Calu3 (cell line): Measurements from ENCODE around the gene ERVW-1. TPM values are rescaled to one million over a fixed set of nuclear protein-coding genes. Genes with fewer than 3 reads are reported as not detected.

Experiments used
- BruUV-seq: library from RNA; stranded (reverse); fragments of 400-500 nt; replicated peaks from 2 replicates; lab custom pipeline; 2021; lab: Mats Ljungman, UMichigan
- CTCF ChIA-PET: fragments of 300-600 bp; sonication (Branson Sonifier 250); formaldehyde crosslinking; loops from one replicate; lab custom pipeline; 2022; ENCODE audit warnings: antibody characterized with exemption; lab: Charles Lee
- DNase-seq: peaks from one replicate; pipeline ENCODE4 v3.0.0; 2022
- H3K27ac Mint-ChIP-seq: one replicate; pipeline ENCODE4 v1.8.0; 2022; ENCODE audit warnings: mixed read lengths; ENCODE audit not compliant: unreplicated experiment
- H3K27me3 Mint-ChIP-seq: one replicate; pipeline ENCODE4 v1.8.0; 2022; ENCODE audit warnings: mixed read lengths; ENCODE audit not compliant: unreplicated experiment
- H3K36me3 Mint-ChIP-seq: one replicate; pipeline ENCODE4 v1.8.0; 2022; ENCODE audit warnings: mild to moderate bottlenecking, moderate library complexity, mixed read lengths; ENCODE audit not compliant: insufficient read depth, unreplicated experiment
- H3K4me1 Mint-ChIP-seq: one replicate; pipeline ENCODE4 v1.8.0; 2022; ENCODE audit warnings: mild to moderate bottlenecking, low read depth, mixed read lengths; ENCODE audit not compliant: unreplicated experiment
- H3K4me3 Mint-ChIP-seq: one replicate; pipeline ENCODE4 v1.8.0; 2022; ENCODE audit warnings: mild to moderate bottlenecking, low read depth, moderate library complexity, mixed read lengths; ENCODE audit not compliant: unreplicated experiment
- H3K9me3 Mint-ChIP-seq: one replicate; pipeline ENCODE4 v1.8.0; 2022; ENCODE audit warnings: low read depth, mixed read lengths; ENCODE audit not compliant: unreplicated experiment
- CTCF ChIP-seq: fragments of 200-600 bp; IDR thresholded peaks from one replicate; pipeline ENCODE4 v1.8.0; 2022; ENCODE audit warnings: antibody characterized with exemption; ENCODE audit not compliant: unreplicated experiment
- intact Hi-C: fragments of 100-400 bp; cut with micrococcal nuclease; formaldehyde crosslinking; loops from one replicate; pipeline ENCODE4 v1.10.0; 2022; ENCODE audit not compliant: unreplicated experiment
- total RNA-seq: library from RNA; stranded (reverse); gene quantifications from 2 replicates; pipeline ENCODE4 v1.2.3, GENCODE V29; 2022

The ERVW-1 gene
- total RNA-seq, 1 experiment from 2014 or later, result not detected

- CTCF ChIA-PET, result no interaction called here
- Mint-ChIP-seq H3K4me1 (no peaks in the 10 kb centered on the region), H3K4me3 (no peak overlapping the region), H3K27me3 (no peaks in the 10 kb centered on the region), H3K9me3 (no peaks in the 10 kb centered on the region), H3K36me3 (peaks cover 5% of the 10 kb centered on the region), H3K27ac (no peak overlapping the region)
- no TSS peak for BruUV-seq
- no peak for TF ChIP-seq CTCF
- intact Hi-C loops, result no loop called here
- DNase-seq, result no peak
These were observed 17.2 kb downstream of the ERVW-1 start for GRCh38 chr7:92460510-92460909.

- intact Hi-C loops, result no loop called here
- no peak for DNase-seq
- H3K4me3 Mint-ChIP-seq, result no peak overlapping the region
- CTCF ChIA-PET, result no interaction called here
- H3K9me3 Mint-ChIP-seq, result no peaks in the 10 kb centered on the region
- H3K36me3 Mint-ChIP-seq, result peaks cover 5% of the 10 kb centered on the region
- TF ChIP-seq CTCF, result no peak
- H3K27me3 Mint-ChIP-seq, result no peaks in the 10 kb centered on the region
- H3K4me1 Mint-ChIP-seq, result no peaks in the 10 kb centered on the region
- no peak overlapping the region for H3K27ac Mint-ChIP-seq
- BruUV-seq, result no TSS peak
These were observed 17.6 kb downstream of the ERVW-1 start for GRCh38 chr7:92460109-92460508.

GRCh38 chr7:92456236-92456635 is 21.5 kb downstream of the ERVW-1 start:
- Mint-ChIP-seq H3K27me3 (no peaks in the 10 kb centered on the region), H3K27ac (no peak overlapping the region), H3K9me3 (no peaks in the 10 kb centered on the region), H3K4me3 (no peak overlapping the region), H3K4me1 (peaks cover 1% of the 10 kb centered on the region), H3K36me3 (peaks cover 12% of the 10 kb centered on the region)
- TF ChIP-seq CTCF, result no peak
- CTCF ChIA-PET, result interaction anchor here (0.7 kb wide), 1 partner anchor 342 kb away, joined by 3 read pairs; no protein-coding TSS in a partner anchor
- no peak for DNase-seq
- intact Hi-C loops, result no loop called here
- BruUV-seq, result no TSS peak

GRCh38 chr7:92451645-92452044 is 26.1 kb downstream of the ERVW-1 start:
- Mint-ChIP-seq H3K4me3 (no peak overlapping the region), H3K27me3 (no peaks in the 10 kb centered on the region), H3K27ac (no peak overlapping the region), H3K9me3 (no peaks in the 10 kb centered on the region), H3K4me1 (peaks cover 8% of the 10 kb centered on the region), H3K36me3 (peaks cover 33% of the 10 kb centered on the region)
- no TSS peak for BruUV-seq
- intact Hi-C loops, result no loop called here
- DNase-seq, result no peak
- CTCF ChIA-PET, result no interaction called here
- TF ChIP-seq CTCF, result no peak
